ENCODE measurements around the gene HILPDA. TPM values are rescaled to one million over a fixed set of nuclear protein-coding genes. Genes with fewer than 3 reads are reported as not detected.

The HILPDA gene
- total RNA-seq, 1 experiment from 2014 or later = 7.7 TPM

Other genes with a start within 250 kb of the HILPDA start
- gene LEP, start 214.6 kb upstream of the HILPDA start, total RNA-seq (2014; rRNA removed; shearing (Covaris generic)) = not detected in 2 replicates
- gene RBM28, start 112.0 kb upstream of the HILPDA start, total RNA-seq (2014; rRNA removed; shearing (Covaris generic)) = 21.4 and 23.8 TPM in 2 replicates
- gene PRRT4, start 94.2 kb upstream of the HILPDA start, total RNA-seq (2014; rRNA removed; shearing (Covaris generic)) = not detected in 2 replicates
- 53.6 and 54.0 TPM in 2 replicates for gene IMPDH1, start 45.9 kb upstream of the HILPDA start, total RNA-seq (2014; rRNA removed; shearing (Covaris generic))
- gene METTL2B, start 20.9 kb downstream of the HILPDA start, total RNA-seq (2014; rRNA removed; shearing (Covaris generic)) = 24.9 and 37.2 TPM in 2 replicates
- 0.68 TPM in 1 of 2 replicates, not detected in the other for gene GARIN1A, start 216.4 kb downstream of the HILPDA start, total RNA-seq (2014; rRNA removed; shearing (Covaris generic))

All from SJSA1 (cell line).